ENCODE data around the gene KIAA0930. TPM values are rescaled to one million over a fixed set of nuclear protein-coding genes. Genes with fewer than 3 reads are reported as not detected.
A peak's percentile ranks its signal among the peaks of the same experiment; 100 is the strongest.

The KIAA0930 gene
- polyA plus RNA-seq, 1 of the 3 experiments (the other 2 are of a cell fraction), result 80.8 TPM

GRCh38 chr22:45268167-45268957 is 27.7 kb upstream of the KIAA0930 start:
- CTCF ChIA-PET, result interaction anchor here (0.6 to 2.0 kb wide), 16 partner anchors 16 to 285 kb away, joined by 3 to 14 read pairs (median 3); partner anchors contain the start of gene FAM118A
- Histone ChIP-seq H3K4me1 (ENCODE audit: control insufficient read depth in 1 of 2, insufficient read depth in 2 of 2, low read depth in 1 of 2, low read length in 1 of 2) (peaks cover 0 to 12% of the 10 kb centered on the region in 2 experiments; a peak in 1 of 4 replicates), H3K79me2 (ENCODE audit: insufficient read depth) (no peaks in the 10 kb centered on the region), H3K9ac (peak overlapping the region; percentile 51; the same call in 1 of the 2 replicates), H3F3A (replicated peaks; ENCODE audit: insufficient read depth) (no peaks in the 10 kb centered on the region), H3K4me2 (peak overlapping the region; percentile 92), H3K27ac (ENCODE audit: low read depth in 2 of 2, low read length in 1 of 2) (peak overlapping the region; percentile 42 to 90; a peak in 3 of 4 replicates), H3K4me3 (ENCODE audit: low read depth in 2 of 2, low read length in 1 of 2) (peak overlapping the region; percentile 62 to 79), H2AFZ (ENCODE audit: low read depth) (peak overlapping the region; percentile 97), H3K9me3 (no peaks in the 10 kb centered on the region), H3K9me2 (no peaks in the 10 kb centered on the region), H4K20me1 (ENCODE audit: insufficient read depth) (no peaks in the 10 kb centered on the region), H3K36me3 (replicated peaks in 1 of 2; ENCODE audit: control insufficient read depth in 1 of 2, insufficient read depth in 2 of 2, low read length in 1 of 2) (no peaks in the 10 kb centered on the region), H3K27me3 (ENCODE audit: insufficient read depth) (no peaks in the 10 kb centered on the region)
- POLR2A ChIA-PET, result interaction anchor here (1.2 kb wide), 1 partner anchor 286 kb away, joined by 3 read pairs; no protein-coding TSS in a partner anchor
- peak; percentile 94 for DNase-seq
- WGBS (ENCODE audit: low lambda C conversion rate), result 5% methylated on average over 42 of the region's 47 CpGs
- TF ChIP-seq GATA2 (CRISPR knock-in tag; IDR thresholded peaks at IDR 0.05) (no peak), TEAD4 (IDR thresholded peaks at IDR 0.05; ENCODE audit: borderline replicate concordance, insufficient read depth) (no peak), RXRA (IDR thresholded peaks at IDR 0.05; ENCODE audit: borderline replicate concordance, low read depth) (no peak), JUND (IDR thresholded peaks at IDR 0.05) (no peak), RCOR1 (IDR thresholded peaks at IDR 0.05; ENCODE audit: low read length) (no peak), EP300 (IDR thresholded peaks at IDR 0.05; ENCODE audit: borderline replicate concordance in 1 of 2, low read depth in 1 of 2, low read length in 1 of 2) (no peak), POLR2AphosphoS5 (IDR thresholded peaks at IDR 0.05; ENCODE audit: low read depth, low read length) (no peak), ELF1 (IDR thresholded peaks at IDR 0.05) (no peak), TAF1 (IDR thresholded peaks at IDR 0.05; ENCODE audit: borderline replicate concordance, low read depth, low read length) (no peak), CHD2 (IDR thresholded peaks at IDR 0.05; ENCODE audit: low read length, partially characterized antibody) (no peak), GABPA (IDR thresholded peaks at IDR 0.05; ENCODE audit: low read depth) (no peak), PBX3 (IDR thresholded peaks at IDR 0.05) (no peak), FOSL2 (IDR thresholded peaks at IDR 0.05; ENCODE audit: borderline replicate concordance, low read depth) (no peak), SMC3 (IDR thresholded peaks at IDR 0.05; ENCODE audit: low read depth, low read length) (no peak), YY1 (IDR thresholded peaks at IDR 0.05; ENCODE audit: low read depth) (no peak), MEF2A (IDR thresholded peaks at IDR 0.05; ENCODE audit: borderline replicate concordance, low read depth) (no peak)
- TF ChIP-seq, protein P1, sequence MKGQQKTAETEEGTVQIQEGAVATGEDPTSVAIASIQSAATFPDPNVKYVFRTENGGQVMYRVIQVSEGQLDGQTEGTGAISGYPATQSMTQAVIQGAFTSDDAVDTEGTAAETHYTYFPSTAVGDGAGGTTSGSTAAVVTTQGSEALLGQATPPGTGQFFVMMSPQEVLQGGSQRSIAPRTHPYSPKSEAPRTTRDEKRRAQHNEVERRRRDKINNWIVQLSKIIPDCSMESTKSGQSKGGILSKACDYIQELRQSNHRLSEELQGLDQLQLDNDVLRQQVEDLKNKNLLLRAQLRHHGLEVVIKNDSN (IDR thresholded peaks at IDR 0.05; ENCODE audit: borderline replicate concordance, low read depth), result no peak
